GM21423 (cell line): ENCODE data around the gene CCDC158.
"Not testable (repeated sequence)": the region's sequence is repeated elsewhere in the genome, so short reads cannot be mapped to it uniquely, and the experiment has no call there.

Experiments used
- ATAC-seq: cut with Tn5 transposase; IDR thresholded peaks from one replicate; pipeline ENCODE4 v1.9.1; 2021; ENCODE audit warnings: mild to moderate bottlenecking, moderate library complexity; ENCODE audit not compliant: unreplicated experiment

The CCDC158 gene

DNA sequence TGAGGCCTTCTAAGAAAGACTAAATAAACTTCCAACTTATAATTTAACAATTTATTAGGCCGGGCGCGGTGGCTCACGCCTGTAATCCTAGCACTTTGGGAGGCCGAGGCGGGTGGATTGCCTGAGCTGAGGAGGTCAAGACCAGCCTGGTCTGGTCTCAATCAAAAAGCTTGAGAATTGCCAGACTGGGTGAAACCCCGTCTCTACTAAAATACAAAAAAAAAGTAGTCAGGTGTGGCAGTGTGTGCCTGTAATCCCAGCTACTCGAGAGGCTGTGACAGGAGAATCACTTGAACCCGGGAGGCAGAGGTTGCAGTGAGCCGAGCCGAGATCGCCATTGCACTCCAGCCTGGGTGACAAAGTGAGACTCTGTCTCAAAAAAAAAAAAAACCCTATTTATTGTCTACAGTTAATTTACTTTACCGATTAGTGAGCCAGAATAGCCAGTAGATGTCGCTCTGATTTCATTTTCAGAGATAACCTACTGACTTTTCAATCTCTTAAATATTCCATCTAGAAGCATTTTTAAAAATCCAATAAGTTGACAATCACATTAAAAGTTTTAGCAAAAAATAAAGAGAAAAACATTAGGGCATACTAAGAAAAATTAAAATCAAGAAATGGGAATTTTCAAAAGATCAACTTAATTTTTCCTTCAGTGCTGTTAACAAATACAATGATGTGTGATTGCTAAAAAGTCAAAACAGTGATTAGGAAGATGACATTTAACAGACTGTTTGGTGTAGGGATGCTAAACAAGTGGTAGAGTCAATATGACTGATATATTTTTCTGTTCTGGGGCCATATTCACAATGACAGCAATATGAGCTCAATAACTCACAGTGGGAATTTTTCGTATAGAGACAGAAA is 9.8 kb upstream of the CCDC158 start:
- no peak for ATAC-seq

DNA sequence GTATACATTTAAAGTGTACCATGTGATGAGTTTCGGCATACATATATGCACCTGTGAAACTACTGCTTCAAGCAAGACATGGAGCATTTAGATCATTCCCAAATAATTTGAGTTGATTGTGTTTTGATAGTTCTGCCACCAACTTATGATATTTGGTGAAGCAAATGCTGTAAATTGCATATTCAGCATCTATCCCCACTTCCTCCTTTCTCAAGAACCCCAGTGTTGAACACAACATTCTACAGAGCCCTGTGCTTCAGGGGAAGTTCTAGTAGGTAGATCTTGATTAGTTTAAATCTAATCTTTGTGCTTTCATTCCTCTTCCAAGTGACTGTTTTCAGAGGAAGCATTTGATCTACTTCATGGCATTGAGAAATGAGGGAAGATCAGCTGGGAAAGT is 8.7 kb upstream of the CCDC158 start:
- ATAC-seq = no peak

- no peak for ATAC-seq
These were observed 5.3 kb upstream of the CCDC158 start for GRCh38 chr4:76426272-76426671.

- not testable (repeated sequence) for ATAC-seq
These were observed 2.2 kb upstream of the CCDC158 start for GRCh38 chr4:76423159-76423558.

- ATAC-seq = no peak
These were observed 666 bp downstream of the CCDC158 start for GRCh38 chr4:76420188-76420761.

DNA sequence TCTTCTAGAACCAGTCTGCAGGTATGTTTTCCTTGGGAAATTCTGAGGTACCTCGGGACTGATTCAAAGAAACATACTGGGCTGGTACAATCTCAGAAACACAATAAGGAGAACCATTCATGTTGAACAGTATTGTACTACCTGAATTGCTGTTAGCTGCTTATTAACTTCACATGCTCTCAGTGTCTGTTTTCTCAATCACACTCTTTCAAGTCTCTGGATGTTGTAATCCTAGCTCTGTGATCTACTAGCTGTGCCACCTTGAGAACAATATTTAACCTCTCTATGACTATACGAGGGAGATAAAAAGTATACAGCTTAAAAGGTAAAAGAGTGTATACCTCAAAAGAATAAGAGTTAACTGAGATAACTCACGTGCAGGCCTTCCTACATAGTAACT is 10.3 kb downstream of the CCDC158 start:
- no peak for ATAC-seq

DNA sequence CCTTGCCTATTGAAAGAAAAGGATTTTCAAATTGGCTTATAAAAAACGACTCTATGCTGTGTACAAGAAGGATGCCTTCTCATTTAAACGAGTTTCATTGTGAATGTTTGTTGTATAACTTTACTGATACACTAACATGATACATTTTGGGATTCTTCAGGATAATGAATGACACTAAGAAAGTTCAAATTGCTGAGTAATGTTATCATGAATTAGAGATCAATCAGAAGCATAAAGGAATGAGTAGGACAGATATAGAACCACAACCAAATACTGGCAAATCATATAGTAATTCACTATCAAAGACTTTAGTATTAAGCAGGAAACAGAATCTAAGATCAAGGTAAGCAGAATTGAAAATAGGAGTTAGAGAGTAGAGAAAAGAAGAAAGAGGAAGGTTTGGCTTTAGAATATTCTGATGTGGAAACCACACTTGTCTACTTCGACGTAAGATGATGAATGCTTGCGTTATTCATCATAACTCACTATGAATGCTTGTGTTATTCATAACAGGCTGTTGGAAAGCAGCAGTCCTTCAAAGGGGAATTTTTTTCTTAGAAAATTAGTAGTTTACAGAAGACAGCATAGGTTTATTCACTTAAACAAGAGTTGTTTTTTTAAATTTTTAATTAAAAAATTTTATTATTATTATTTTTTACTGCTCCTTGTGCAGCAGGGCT is 13.4 kb downstream of the CCDC158 start:
- no peak for ATAC-seq

DNA sequence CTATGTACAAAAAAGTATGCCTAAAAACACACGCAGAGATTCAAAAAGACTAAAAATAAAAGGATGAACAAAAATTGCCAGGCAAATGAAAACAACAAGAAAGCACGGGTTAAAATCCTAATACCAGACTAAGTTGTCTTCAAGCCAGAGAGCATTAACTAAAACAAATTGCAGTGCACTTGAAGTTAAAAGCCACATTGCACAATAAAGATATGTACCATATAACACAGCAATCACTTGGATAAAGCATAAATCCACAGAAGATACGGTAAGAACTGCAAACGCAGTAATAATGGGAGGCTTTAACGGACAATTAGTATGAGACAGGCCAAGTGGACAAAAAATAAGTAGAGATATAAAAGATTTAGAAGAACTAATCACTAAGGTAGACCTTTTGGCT is 14.9 kb downstream of the CCDC158 start:
- ATAC-seq = no peak

DNA sequence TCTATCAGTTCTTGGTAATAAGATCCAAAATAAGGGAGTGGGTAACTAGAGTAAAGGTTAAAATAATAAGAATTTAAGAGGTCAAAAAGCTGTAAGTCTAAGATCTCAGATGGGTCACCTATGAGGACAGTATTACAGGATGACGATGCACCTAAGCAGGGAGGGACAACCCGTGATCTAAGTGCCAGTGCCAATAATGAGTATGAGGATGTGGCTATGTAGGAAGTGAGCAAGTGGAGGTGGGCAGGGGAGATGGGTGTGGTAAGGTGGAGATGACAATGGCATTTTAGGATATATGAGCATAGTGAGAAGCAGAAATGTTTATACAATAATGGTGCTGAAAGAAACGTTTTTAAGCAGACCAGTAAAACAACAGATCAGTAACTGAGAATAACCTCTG is 19.3 kb downstream of the CCDC158 start:
- no peak for ATAC-seq

GRCh38 chr4:76388160-76388908 is 32.6 kb downstream of the CCDC158 start:
- no peak for ATAC-seq

DNA sequence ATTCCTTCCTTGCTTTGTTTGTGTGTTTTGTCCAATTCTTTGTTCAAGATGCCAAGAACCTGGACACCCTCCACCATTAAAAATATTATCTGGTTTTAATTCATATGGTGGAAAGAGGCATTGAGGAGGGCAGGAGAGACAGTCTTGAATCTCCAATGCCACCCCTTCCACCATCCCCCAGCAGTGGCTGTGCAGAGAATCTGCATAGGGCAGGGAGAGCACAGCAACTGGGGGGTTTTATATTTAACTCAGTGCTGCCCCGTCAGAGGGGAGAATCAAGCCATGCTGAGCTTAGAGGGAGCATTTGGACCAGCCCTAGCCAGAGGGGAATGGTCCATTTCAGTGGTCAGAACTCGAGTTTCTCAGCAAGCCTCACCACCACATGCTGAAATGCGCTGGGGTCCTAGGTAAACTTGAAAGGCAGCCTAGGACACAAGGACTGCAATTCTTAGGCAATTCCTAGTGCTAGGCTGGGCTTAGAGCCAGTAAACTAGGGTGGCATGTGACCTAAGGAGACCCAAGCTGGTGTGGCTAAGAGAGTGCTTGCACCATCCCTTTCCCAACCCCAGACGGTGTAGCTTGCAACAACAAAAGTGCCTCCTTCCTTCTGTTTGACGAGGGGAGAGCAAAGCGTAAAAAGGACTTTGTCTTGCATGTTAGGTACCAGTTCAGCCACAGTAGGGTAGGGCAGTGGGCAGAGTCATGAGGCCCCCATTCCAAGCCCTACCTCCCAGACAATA is 34.2 kb downstream of the CCDC158 start:
- no peak for ATAC-seq

DNA sequence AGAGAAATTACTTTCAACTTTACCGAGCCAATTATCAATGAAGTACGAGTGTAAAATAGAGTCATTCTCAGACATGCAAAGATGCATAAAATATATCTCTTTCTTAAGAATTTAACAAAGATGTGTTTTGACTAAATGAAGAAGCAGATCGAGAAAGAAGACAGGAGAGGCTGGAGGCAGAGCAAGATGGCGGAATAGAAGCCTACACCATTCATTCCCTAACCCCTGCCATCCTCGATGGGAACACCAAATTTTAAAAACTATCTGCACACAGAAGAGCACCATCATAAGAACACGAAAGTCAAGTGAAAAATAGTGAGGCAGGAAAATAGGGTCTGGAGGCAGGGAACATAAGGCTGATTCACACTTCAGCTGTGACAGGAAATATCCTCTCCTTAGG is 35.0 kb downstream of the CCDC158 start:
- ATAC-seq = no peak

DNA sequence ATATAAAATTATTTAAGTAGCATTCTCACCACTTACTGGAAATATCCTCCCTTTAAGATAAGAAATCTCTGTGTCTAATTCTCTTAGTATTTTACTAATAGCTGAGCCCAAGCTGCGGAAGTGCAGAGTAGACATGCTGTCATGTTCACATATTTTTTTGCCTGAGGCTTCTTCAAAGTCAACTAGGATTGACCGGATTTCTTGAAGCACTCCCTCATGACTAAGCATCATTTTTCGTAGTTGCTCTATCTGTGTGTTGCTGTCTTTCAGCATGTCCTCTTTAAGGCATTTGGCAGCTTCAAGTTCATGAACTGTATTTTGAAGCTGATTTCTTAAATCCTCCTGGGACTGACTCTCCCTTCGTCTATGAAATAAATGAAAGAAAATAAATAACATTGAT is 36.9 kb downstream of the CCDC158 start:
- no peak for ATAC-seq

GRCh38 chr4:76383001-76383400 is 37.9 kb downstream of the CCDC158 start:
- ATAC-seq = no peak

DNA sequence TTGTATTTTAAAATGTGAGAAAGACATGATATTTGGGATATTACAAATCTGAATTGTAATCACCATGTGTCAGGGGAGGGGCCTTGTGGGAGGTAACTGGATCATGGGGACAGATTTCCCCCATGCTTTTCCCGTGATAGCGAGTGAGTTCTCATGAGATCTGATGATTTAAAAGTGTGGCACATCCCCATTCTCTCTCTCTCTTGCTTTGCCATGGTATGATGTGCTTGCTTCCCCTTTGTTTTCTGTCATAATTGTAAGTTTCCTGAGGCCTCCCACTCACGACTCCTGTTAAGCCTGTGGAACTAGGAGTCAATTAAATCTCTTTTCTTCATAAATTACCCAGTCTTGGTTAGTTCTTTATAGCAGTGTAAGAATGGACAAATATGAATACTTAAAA is 39.0 kb downstream of the CCDC158 start:
- ATAC-seq = no peak

GRCh38 chr4:76380561-76380960 is 40.4 kb downstream of the CCDC158 start:
- ATAC-seq = no peak

GRCh38 chr4:76377911-76378310 is 43.0 kb downstream of the CCDC158 start:
- ATAC-seq = no peak

GRCh38 chr4:76377481-76377901 is 43.5 kb downstream of the CCDC158 start:
- ATAC-seq = no peak

- no peak for ATAC-seq
These were observed 44.4 kb downstream of the CCDC158 start for GRCh38 chr4:76376534-76376933.

- ATAC-seq = no peak
These were observed 45.2 kb downstream of the CCDC158 start for GRCh38 chr4:76375703-76376102.

DNA sequence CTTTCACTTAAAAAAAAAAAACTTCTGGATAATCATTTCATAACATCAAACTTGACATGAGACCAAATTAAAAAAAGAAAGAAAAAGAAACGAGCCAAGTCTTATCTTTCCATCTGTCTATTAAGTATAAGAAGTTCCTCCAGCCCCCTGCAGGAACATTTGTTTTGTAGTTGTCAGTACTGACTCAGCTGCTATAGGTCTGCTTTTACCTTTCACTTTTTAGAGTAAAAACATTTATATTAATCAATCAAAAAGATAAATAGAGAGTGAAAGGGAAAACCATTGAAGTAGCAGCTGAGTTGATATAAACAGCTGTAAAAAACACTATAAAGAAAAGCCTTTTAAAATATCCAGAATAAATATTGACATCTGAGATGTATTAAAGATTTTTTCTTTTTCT is 46.1 kb downstream of the CCDC158 start:
- no peak for ATAC-seq
